GM19351 (cell line): ENCODE results near the gene ZIM2.

Experiments
- ATAC-seq: cut with Tn5 transposase; IDR thresholded peaks from one replicate; pipeline ENCODE4 v1.9.1; 2021; ENCODE audit warnings: mild to moderate bottlenecking, moderate library complexity; ENCODE audit not compliant: unreplicated experiment

ZIM2 gene

GRCh38 chr19:56839652-56840450 is 675 bp downstream of the ZIM2 start:
- no peak for ATAC-seq

GRCh38 chr19:56838909-56839651 is 1.4 kb downstream of the ZIM2 start:
- ATAC-seq: no peak

GRCh38 chr19:56838024-56838908 is 2.3 kb downstream of the ZIM2 start:
- ATAC-seq: no peak

DNA sequence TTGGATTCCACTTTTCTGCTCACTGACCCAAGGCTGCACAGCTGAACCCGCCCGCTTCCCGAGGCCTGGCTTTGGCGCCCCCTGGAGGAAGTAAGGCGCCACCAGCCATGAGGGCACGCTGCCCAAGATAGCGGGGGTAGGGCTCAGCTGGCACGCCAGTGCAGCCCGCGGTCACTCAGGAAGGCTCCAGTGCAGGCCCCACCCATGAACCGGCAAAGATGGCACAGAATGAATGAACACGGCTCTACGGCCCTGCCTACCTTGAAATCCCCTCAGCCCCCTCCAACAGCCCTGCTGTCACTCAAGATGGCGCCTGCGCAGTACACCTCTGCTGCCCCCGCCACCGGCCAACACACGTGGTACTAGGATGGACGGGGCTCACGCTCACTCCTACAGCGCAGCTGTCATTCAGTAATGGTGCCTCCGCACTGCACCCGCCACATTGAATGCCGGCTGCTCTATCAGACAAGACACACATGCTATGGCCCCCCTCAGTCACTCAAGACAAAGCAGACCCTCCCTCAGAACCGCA is 3.0 kb downstream of the ZIM2 start:
- no peak for ATAC-seq

DNA sequence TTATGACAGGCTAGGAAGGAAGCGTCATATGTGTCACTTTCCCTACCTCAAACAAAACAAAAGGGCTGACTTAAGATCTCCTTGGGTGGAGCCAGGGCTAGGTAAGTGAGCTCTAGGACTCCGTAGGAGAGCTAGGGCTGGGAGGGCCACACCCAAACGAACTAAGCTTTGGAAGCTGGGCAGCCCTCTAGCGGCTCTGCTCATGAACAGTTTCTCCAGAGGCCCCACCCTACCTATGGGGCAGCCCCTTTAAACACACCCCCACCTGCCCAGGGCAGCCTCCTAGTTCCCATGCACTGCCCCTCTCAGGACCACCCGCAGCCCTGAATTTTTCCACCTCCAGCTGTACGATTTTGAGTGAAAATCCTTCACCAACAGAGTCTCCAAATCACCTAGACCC is 3.5 kb downstream of the ZIM2 start:
- no peak for ATAC-seq

GRCh38 chr19:56836059-56836458 is 4.5 kb downstream of the ZIM2 start:
- ATAC-seq: no peak

GRCh38 chr19:56835401-56835800 is 5.1 kb downstream of the ZIM2 start:
- ATAC-seq: no peak

GRCh38 chr19:56834564-56835375 is 5.8 kb downstream of the ZIM2 start:
- no peak for ATAC-seq

DNA sequence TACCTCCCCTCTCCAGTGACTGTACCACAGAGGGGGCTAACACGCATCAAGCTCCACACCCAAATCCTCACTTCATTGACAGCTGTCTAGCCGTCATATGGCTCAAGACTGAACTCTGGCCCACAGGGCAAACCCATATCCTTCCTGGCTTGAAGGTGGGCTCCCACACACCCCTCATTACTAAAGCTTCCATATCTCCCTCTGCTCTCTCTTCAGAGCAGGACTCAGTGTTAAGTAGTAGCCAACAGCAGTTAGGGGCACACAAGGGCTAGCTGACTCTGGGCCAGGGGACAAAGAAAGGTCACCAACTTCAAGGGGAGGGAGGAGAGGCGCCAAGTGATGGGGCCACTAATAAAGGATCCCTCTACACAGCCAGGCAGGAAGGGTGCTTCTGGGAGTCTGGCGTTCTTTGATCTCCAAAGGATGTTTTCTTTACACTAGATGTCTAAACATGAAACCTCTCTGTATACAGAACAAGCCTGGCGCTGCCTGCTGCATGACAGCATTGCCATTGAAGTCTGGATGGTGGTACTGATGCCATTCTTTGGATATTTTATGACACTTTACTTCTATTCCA is 8.1 kb downstream of the ZIM2 start:
- ATAC-seq: no peak

GRCh38 chr19:56831255-56831654 is 9.3 kb downstream of the ZIM2 start:
- no peak for ATAC-seq

DNA sequence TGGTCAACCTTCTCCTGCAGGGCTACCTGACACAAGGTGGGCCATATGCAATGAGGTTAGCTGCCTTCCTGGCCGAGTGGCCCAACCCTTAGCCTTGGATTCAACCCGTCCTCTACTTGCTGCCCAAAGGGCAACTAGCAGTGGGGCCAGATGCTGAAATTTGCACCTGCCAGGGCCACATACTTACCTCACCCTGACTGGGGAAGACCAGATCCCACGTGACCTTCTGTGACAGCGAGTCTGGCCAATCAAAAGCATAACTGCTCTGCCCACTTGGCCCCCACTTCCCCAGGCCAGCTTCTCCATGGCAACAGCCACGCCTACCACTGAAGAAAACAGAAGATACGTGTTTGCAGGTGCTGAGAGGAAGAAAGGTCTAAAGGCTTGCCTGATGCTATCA is 10.9 kb downstream of the ZIM2 start:
- no peak for ATAC-seq

GRCh38 chr19:56827708-56828107 is 12.8 kb downstream of the ZIM2 start:
- ATAC-seq: no peak

- no peak for ATAC-seq
Measured at GRCh38 chr19:56823956-56824355, 16.6 kb downstream of the ZIM2 start.

DNA sequence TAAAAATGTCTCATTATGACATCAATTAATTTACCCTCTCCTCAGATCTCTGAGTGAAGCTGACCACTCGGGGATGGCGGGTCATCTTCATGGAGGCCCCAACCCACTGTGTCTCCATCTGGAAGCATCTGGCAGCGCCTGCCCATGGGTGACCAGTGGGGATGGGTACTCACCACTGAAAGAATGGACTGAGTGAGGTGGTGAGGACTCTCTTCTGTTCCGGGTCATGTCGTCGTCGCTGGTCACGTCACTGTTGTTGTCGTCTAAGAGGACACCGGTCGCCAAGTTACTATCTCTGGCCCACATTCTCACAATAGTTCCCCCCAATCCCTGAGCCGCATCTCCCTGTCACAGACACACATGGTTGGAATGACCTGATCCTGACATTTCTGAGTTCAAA is 17.1 kb downstream of the ZIM2 start:
- no peak for ATAC-seq

DNA sequence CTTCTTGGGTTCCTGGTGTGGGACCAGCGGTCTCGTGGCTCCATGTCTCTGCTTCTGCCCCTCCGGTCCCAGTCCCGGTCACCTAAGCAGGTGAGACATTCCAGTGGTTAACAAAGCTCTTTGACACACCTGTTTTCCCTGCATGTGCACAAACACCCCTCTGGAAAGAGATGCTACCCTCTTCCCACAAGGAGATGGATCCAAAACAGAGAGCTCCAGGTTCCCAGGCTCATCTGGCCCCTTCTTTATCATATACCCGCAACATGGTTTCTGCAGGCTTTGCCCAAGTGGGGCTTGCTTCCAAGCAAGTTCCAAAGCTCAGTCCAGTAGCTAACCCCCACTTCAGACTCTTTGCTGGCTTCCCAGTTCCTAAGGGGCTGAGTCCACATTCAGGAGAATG is 17.8 kb downstream of the ZIM2 start:
- no peak for ATAC-seq

DNA sequence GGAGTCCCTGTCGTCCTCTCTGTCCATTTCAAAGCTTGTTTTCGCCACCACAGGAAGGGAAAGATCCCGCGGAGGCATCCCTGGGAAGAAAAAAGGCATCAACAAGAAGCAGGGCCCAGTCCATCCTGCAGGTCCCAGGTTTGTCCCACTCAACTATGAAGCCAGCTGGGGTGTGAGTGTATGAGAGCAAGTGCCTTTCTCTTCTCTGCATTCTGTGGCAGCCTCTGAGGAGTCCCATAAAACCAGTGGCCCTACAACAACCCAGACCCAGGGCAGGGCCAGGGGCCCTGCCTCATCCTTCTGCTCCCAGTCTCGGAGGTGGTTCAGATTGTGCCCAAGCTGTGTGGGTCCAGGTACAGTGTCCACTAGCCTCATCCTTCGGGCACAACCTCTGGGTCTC is 18.9 kb downstream of the ZIM2 start:
- no peak for ATAC-seq

DNA sequence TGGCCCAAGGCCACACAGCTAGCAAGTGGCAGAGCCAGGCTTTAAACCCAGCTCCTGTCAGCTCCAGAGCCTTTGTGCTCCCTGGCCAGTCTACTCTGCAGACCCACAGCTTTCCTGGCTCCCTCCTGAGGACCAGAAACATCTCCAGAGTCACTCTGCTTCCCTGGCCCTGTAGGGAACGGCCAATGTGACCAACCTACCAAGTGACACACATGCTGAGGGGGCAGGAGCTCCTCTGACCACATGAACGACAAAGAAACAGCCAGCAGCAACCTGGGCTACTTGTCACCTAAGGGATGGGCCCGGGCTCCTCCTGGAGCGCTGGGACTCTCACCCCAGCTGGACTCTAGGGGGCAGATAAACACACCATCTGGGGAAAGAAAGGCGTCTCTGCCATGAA is 19.3 kb downstream of the ZIM2 start:
- no peak for ATAC-seq

DNA sequence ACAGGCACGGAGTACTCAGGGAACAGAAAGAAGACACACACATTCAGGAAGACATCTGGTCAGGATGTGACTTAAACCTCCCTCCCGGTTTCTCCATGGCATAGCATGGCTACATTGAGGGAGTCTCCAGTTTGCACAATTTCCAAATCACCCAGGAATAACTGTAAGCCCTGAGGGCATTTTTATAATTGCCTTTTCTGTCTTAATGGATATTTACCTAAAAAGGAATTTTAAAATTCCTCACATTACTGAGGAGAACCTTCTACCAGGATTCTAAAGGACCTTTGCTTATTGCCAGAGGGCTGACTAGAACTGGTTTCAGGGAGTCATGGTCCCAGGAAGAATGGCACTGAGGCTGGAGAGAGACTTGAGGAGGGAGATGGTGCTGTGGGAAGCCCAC is 21.4 kb downstream of the ZIM2 start:
- ATAC-seq: no peak

GRCh38 chr19:56814656-56815055 is 25.9 kb downstream of the ZIM2 start:
- ATAC-seq: no peak

- ATAC-seq: no peak
Measured at GRCh38 chr19:56813531-56813930, 27.0 kb downstream of the ZIM2 start.
